HEK293 (cell line): ENCODE measurements around the gene CRYZL1.

Experiments used
- CTCF ChIA-PET: fragments of 350-600 bp; formaldehyde crosslinking; extraction: SDS; loops from one replicate; lab custom pipeline; 2021; ENCODE audit warnings: antibody characterized with exemption; lab: Yijun Ruan, JAX
- POLR2A ChIA-PET: fragments of 300-600 bp; formaldehyde crosslinking; extraction: SDS; loops from one replicate; lab custom pipeline; 2020; ENCODE audit warnings: antibody characterized with exemption, inconsistent platforms; lab: Yijun Ruan, JAX
- H3K27ac ChIP-seq: fragments of 200-500 bp; sonication (Bioruptor generic); 2 replicates; pipeline ENCODE4 v1.5.1; 2014; ENCODE audit warnings: low read depth, low read length, control low read depth, inconsistent platforms; ENCODE audit errors: extremely low read depth
- H3K36me3 ChIP-seq, 2 experiments: fragments of 200-500 bp in 1 of 2; sonication (Bioruptor generic) in 1 of 2; 1 replicate in 1 of 2; 2 replicates in 1 of 2; pipeline ENCODE4 v1.5.1; 2014 to 2017; ENCODE audit warnings: inconsistent platforms in 2 of 2, low read length in 2 of 2; ENCODE audit not compliant: control insufficient read depth in 2 of 2, insufficient read depth in 1 of 2
- H3K4me1 ChIP-seq: fragments of 200-500 bp; sonication (Bioruptor generic); 2 replicates; pipeline ENCODE4 v1.5.1; 2014; ENCODE audit warnings: mild to moderate bottlenecking, low read length, inconsistent platforms; ENCODE audit not compliant: control insufficient read depth, insufficient read depth
- H3K4me3 ChIP-seq: 2 replicates; pipeline ENCODE4 v1.5.1; 2011; ENCODE audit warnings: low read depth, mild to moderate bottlenecking, control low read depth, low read length, moderate library complexity
- H3K9me3 ChIP-seq: fragments of 200-500 bp; sonication (Bioruptor generic); 2 replicates; pipeline ENCODE4 v1.5.1; 2014; ENCODE audit warnings: low read depth, low read length, inconsistent platforms; ENCODE audit not compliant: control insufficient read depth, insufficient read depth
- GLIS2 ChIP-seq: fragments of 450-650 bp; formaldehyde crosslinking; IDR thresholded peaks from 2 replicates; pipeline ENCODE4 v1.5.1; 2016; ENCODE audit warnings: missing biosample characterization, missing genetic modification characterization
- PRDM1 ChIP-seq: fragments of 450-650 bp; formaldehyde crosslinking; IDR thresholded peaks from 2 replicates; pipeline ENCODE4; 2016; ENCODE audit warnings: missing biosample characterization, missing genetic modification characterization
- SCRT1 ChIP-seq: fragments of 450-650 bp; formaldehyde crosslinking; IDR thresholded peaks from 2 replicates; pipeline ENCODE4 v1.5.1; 2016; ENCODE audit warnings: missing biosample characterization, missing genetic modification characterization, borderline replicate concordance
- SCRT2 ChIP-seq: fragments of 450-650 bp; formaldehyde crosslinking; IDR thresholded peaks from 2 replicates; pipeline ENCODE4 v1.5.1; 2016; ENCODE audit warnings: missing biosample characterization, missing genetic modification characterization
- SETDB1 ChIP-seq: IDR thresholded peaks from one replicate; pipeline ENCODE4 v1.6.1; 2017; ENCODE audit warnings: mild to moderate bottlenecking, low read length, moderate library complexity, mixed read lengths; ENCODE audit not compliant: insufficient read length
- WT1 ChIP-seq: fragments of 450-650 bp; formaldehyde crosslinking; IDR thresholded peaks from 2 replicates; pipeline ENCODE4 v1.5.1; 2016; ENCODE audit warnings: missing biosample characterization, missing genetic modification characterization
- YY2 ChIP-seq: fragments of 450-650 bp; formaldehyde crosslinking; IDR thresholded peaks from 2 replicates; pipeline ENCODE4 v1.5.1; 2016; ENCODE audit warnings: missing biosample characterization, missing genetic modification characterization
- ZBTB21 ChIP-seq: fragments of 450-650 bp; formaldehyde crosslinking; IDR thresholded peaks from 2 replicates; pipeline ENCODE4 v1.5.1; 2017; ENCODE audit warnings: missing biosample characterization, missing genetic modification characterization
- ZFHX2 ChIP-seq: fragments of 450-650 bp; formaldehyde crosslinking; conservative IDR thresholded peaks from 2 replicates; pipeline ENCODE4 v1.5.1; 2016; ENCODE audit warnings: missing biosample characterization, missing genetic modification characterization
- ZNF121 ChIP-seq: fragments of 450-650 bp; formaldehyde crosslinking; IDR thresholded peaks from 2 replicates; pipeline ENCODE4 v1.5.1; 2016; ENCODE audit warnings: missing biosample characterization, missing genetic modification characterization
- ZNF132 ChIP-seq: fragments of 450-650 bp; formaldehyde crosslinking; IDR thresholded peaks from 2 replicates; pipeline ENCODE4 v1.5.1; 2017; ENCODE audit warnings: missing biosample characterization, missing genetic modification characterization, borderline replicate concordance
- ZNF140 ChIP-seq: fragments of 450-650 bp; formaldehyde crosslinking; IDR thresholded peaks from 2 replicates; pipeline ENCODE4 v1.5.1; 2016; ENCODE audit warnings: missing biosample characterization, missing genetic modification characterization
- ZNF155 ChIP-seq: fragments of 450-650 bp; formaldehyde crosslinking; IDR thresholded peaks from 2 replicates; pipeline ENCODE4 v1.5.1; 2016; ENCODE audit warnings: missing biosample characterization, missing genetic modification characterization
- ZNF184 ChIP-seq: fragments of 450-650 bp; IDR thresholded peaks from 2 replicates; pipeline ENCODE4 v1.5.1; 2018; ENCODE audit warnings: missing biosample characterization, mild to moderate bottlenecking, missing genetic modification characterization
- ZNF223 ChIP-seq: fragments of 450-650 bp; formaldehyde crosslinking; IDR thresholded peaks from 2 replicates; pipeline ENCODE4 v1.5.1; 2016; ENCODE audit warnings: missing biosample characterization, missing genetic modification characterization
- ZNF23 ChIP-seq: fragments of 450-650 bp; formaldehyde crosslinking; IDR thresholded peaks from 2 replicates; pipeline ENCODE4 v1.5.1; 2016; ENCODE audit warnings: missing biosample characterization, missing genetic modification characterization, borderline replicate concordance
- ZNF324 ChIP-seq: fragments of 450-650 bp; formaldehyde crosslinking; IDR thresholded peaks from 2 replicates; pipeline ENCODE4 v1.5.1; 2016; ENCODE audit warnings: missing biosample characterization, missing genetic modification characterization
- ZNF335 ChIP-seq: fragments of 450-650 bp; formaldehyde crosslinking; conservative IDR thresholded peaks from 2 replicates; pipeline ENCODE4 v1.5.1; 2016; ENCODE audit warnings: missing biosample characterization, missing genetic modification characterization
- ZNF37A ChIP-seq: fragments of 450-650 bp; IDR thresholded peaks from 2 replicates; pipeline ENCODE4 v1.5.1; 2018; ENCODE audit warnings: missing biosample characterization, missing genetic modification characterization
- ZNF391 ChIP-seq: fragments of 450-650 bp; formaldehyde crosslinking; IDR thresholded peaks from 2 replicates; pipeline ENCODE4 v1.5.1; 2016; ENCODE audit warnings: low read depth, missing biosample characterization, missing genetic modification characterization, borderline replicate concordance
- ZNF394 ChIP-seq: fragments of 450-650 bp; formaldehyde crosslinking; IDR thresholded peaks from 2 replicates; pipeline ENCODE4 v1.5.1; 2016; ENCODE audit warnings: missing biosample characterization, missing genetic modification characterization, mild to moderate bottlenecking, moderate library complexity, borderline replicate concordance
- ZNF423 ChIP-seq: fragments of 450-650 bp; formaldehyde crosslinking; IDR thresholded peaks from 2 replicates; pipeline ENCODE4 v1.5.1; 2016; ENCODE audit warnings: missing biosample characterization, missing genetic modification characterization
- ZNF48 ChIP-seq: fragments of 450-650 bp; formaldehyde crosslinking; IDR thresholded peaks from 2 replicates; pipeline ENCODE4 v1.5.1; 2016; ENCODE audit warnings: missing biosample characterization, missing genetic modification characterization
- ZNF561 ChIP-seq: fragments of 450-650 bp; IDR thresholded peaks from 2 replicates; pipeline ENCODE4 v1.5.1; 2018; ENCODE audit warnings: missing biosample characterization, missing genetic modification characterization, borderline replicate concordance
- ZNF629 ChIP-seq: fragments of 450-650 bp; formaldehyde crosslinking; IDR thresholded peaks from 2 replicates; pipeline ENCODE4 v1.5.1; 2017; ENCODE audit warnings: missing biosample characterization, missing genetic modification characterization
- ZNF654 ChIP-seq: fragments of 450-650 bp; formaldehyde crosslinking; IDR thresholded peaks from 2 replicates; pipeline ENCODE4 v1.5.1; 2016; ENCODE audit warnings: low read depth, missing biosample characterization, missing genetic modification characterization
- ZNF76 ChIP-seq: fragments of 450-650 bp; formaldehyde crosslinking; IDR thresholded peaks from 2 replicates; pipeline ENCODE4; 2016; ENCODE audit warnings: low read depth, missing biosample characterization, missing genetic modification characterization, borderline replicate concordance
- ZNF777 ChIP-seq: fragments of 450-650 bp; formaldehyde crosslinking; IDR thresholded peaks from 2 replicates; pipeline ENCODE4 v1.5.1; 2017; ENCODE audit warnings: missing biosample characterization, missing genetic modification characterization, borderline replicate concordance
- ZSCAN16 ChIP-seq: fragments of 450-650 bp; formaldehyde crosslinking; IDR thresholded peaks from 2 replicates; pipeline ENCODE4 v1.5.1; 2016; ENCODE audit warnings: missing biosample characterization, missing genetic modification characterization
- ZSCAN23 ChIP-seq: fragments of 450-650 bp; formaldehyde crosslinking; IDR thresholded peaks from 2 replicates; pipeline ENCODE4 v1.5.1; 2016; ENCODE audit warnings: missing biosample characterization, missing genetic modification characterization
- TF ChIP-seq, protein P1 (sequence below): fragments of 450-650 bp; formaldehyde crosslinking; IDR thresholded peaks from 2 replicates; pipeline ENCODE4 v1.5.1; 2017; ENCODE audit warnings: missing biosample characterization, missing genetic modification characterization
- TF ChIP-seq, protein P2 (sequence below): fragments of 450-650 bp; formaldehyde crosslinking; IDR thresholded peaks from 2 replicates; pipeline ENCODE4 v1.5.1; 2016; ENCODE audit warnings: missing biosample characterization, missing genetic modification characterization, low read depth
- TF ChIP-seq, protein P3 (sequence below): fragments of 450-650 bp; formaldehyde crosslinking; IDR thresholded peaks from 2 replicates; pipeline ENCODE4 v1.5.1; 2016; ENCODE audit warnings: missing biosample characterization, missing genetic modification characterization

The CRYZL1 gene

DNA sequence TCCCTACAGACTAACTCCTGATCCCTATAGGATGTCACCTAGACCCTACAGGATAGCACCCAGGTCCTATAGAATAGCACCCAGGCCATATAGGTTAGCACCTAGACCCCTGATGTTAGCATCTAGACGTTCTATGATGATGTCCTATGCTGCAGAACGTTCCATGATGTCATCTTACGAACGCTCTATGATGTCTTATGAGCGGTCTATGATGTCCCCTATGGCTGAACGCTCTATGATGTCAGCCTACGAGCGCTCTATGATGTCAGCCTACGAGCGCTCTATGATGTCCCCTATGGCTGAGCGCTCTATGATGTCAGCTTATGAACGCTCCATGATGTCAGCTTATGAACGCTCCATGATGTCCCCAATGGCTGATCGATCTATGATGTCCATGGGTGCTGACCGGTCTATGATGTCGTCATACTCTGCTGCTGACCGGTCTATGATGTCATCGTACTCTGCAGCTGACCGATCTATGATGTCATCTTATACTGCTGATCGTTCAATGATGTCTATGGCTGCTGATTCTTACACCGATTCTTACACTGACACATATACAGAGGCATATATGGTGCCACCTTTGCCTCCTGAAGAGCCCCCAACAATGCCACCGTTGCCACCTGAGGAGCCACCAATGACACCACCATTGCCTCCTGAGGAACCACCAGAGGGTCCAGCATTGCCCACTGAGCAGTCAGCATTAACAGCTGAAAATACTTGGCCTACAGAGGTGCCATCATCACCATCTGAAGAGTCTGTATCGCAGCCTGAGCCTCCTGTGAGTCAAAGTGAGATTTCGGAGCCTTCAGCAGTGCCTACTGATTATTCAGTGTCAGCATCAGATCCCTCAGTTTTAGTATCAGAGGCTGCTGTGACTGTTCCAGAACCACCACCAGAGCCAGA, 89.2 kb downstream of the CRYZL1 start:
- POLR2A ChIA-PET: interaction anchor here (0.6 to 1.4 kb wide), 4 partner anchors 9 to 72 kb away, joined by 3 to 7 read pairs (median 3); partner anchors contain the start of genes DONSON, SON and TMEM50B
- H3K4me1 ChIP-seq: no peaks in the 10 kb centered on the region
- H3K27ac ChIP-seq: no peak overlapping the region
- H3K9me3 ChIP-seq: no peaks in the 10 kb centered on the region
- peaks cover 54 to 96% of the 10 kb centered on the region in 2 experiments for H3K36me3 ChIP-seq
- TF ChIP-seq ZNF76 (no peak), ZNF132 (tag by site-specific recombination) (no peak), ZNF223 (tag by site-specific recombination) (no peak), ZNF184 (peak; percentile 15; the same call in 1 of the 2 replicates), ZSCAN23 (tag by site-specific recombination) (no peak), GLIS2 (no peak), WT1 (tag by site-specific recombination) (no peak), ZNF777 (tag by site-specific recombination) (no peak), ZNF629 (tag by site-specific recombination) (peak; percentile 98), ZNF423 (no peak), SCRT2 (tag by site-specific recombination) (no peak), ZNF654 (no peak), ZBTB21 (tag by site-specific recombination) (peak; percentile 95), SCRT1 (tag by site-specific recombination) (peak; percentile 47; the same call in 1 of the 2 replicates), ZNF324 (tag by site-specific recombination) (0 out of 2 replicates have a peak, but pooled peaks have one; percentile 36), ZNF23 (tag by site-specific recombination) (no peak), SETDB1 (peak; percentile 55), ZNF155 (tag by site-specific recombination) (no peak), PRDM1 (tag by site-specific recombination) (no peak), ZNF140 (tag by site-specific recombination) (no peak), ZNF561 (tag by site-specific recombination) (0 out of 2 replicates have a peak, but pooled peaks have one; percentile 4), YY2 (no peak)
- TF ChIP-seq, protein P1, sequence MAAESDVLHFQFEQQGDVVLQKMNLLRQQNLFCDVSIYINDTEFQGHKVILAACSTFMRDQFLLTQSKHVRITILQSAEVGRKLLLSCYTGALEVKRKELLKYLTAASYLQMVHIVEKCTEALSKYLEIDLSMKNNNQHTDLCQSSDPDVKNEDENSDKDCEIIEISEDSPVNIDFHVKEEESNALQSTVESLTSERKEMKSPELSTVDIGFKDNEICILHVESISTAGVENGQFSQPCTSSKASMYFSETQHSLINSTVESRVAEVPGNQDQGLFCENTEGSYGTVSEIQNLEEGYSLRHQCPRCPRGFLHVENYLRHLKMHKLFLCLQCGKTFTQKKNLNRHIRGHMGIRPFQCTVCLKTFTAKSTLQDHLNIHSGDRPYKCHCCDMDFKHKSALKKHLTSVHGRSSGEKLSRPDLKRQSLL: peak; percentile 82
- TF ChIP-seq, protein P2, sequence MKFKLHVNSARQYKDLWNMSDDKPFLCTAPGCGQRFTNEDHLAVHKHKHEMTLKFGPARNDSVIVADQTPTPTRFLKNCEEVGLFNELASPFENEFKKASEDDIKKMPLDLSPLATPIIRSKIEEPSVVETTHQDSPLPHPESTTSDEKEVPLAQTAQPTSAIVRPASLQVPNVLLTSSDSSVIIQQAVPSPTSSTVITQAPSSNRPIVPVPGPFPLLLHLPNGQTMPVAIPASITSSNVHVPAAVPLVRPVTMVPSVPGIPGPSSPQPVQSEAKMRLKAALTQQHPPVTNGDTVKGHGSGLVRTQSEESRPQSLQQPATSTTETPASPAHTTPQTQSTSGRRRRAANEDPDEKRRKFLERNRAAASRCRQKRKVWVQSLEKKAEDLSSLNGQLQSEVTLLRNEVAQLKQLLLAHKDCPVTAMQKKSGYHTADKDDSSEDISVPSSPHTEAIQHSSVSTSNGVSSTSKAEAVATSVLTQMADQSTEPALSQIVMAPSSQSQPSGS (tag by site-specific recombination): peak; percentile 98
- TF ChIP-seq, all 188 proteins: peak for 9
- H3K4me3 ChIP-seq: no peak overlapping the region
- CTCF ChIA-PET: interaction anchor here (0.6 to 1.2 kb wide), 2 partner anchors 11 to 425 kb away, joined by 3 read pairs; no protein-coding TSS in a partner anchor

DNA sequence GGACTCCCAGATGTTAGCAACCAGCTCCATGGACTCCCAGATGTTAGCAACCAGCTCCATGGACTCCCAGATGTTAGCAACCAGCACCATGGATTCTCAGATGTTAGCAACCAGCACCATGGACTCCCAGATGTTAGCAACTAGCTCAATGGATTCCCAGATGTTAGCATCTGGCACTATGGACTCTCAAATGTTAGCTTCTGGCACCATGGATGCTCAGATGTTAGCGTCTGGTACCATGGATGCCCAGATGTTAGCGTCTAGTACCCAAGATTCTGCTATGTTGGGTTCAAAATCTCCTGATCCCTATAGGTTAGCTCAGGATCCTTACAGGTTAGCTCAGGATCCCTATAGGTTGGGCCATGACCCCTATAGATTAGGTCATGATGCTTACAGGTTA, 89.9 kb downstream of the CRYZL1 start:
- POLR2A ChIA-PET: interaction anchor here (0.6 to 1.4 kb wide), 4 partner anchors 9 to 71 kb away, joined by 3 to 7 read pairs (median 3); partner anchors contain the start of genes DONSON, SON and TMEM50B
- TF ChIP-seq ZNF394 (tag by site-specific recombination) (no peak), ZNF335 (no peak), ZNF48 (tag by site-specific recombination) (no peak), ZNF37A (tag by site-specific recombination) (no peak), ZNF391 (no peak), ZNF121 (no peak), ZFHX2 (no peak), ZSCAN16 (no peak)
- TF ChIP-seq, protein P3, sequence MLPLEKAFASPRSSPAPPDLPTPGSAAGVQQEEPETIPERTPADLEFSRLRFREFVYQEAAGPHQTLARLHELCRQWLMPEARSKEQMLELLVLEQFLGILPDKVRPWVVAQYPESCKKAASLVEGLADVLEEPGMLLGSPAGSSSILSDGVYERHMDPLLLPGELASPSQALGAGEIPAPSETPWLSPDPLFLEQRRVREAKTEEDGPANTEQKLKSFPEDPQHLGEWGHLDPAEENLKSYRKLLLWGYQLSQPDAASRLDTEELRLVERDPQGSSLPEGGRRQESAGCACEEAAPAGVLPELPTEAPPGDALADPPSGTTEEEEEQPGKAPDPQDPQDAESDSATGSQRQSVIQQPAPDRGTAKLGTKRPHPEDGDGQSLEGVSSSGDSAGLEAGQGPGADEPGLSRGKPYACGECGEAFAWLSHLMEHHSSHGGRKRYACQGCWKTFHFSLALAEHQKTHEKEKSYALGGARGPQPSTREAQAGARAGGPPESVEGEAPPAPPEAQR (tag by site-specific recombination): no peak

More for the DNA sequence above, 89.9 kb downstream of the CRYZL1 start:
- CTCF ChIA-PET: interaction anchor here (1.2 kb wide), 1 partner anchor 11 kb away, joined by 3 read pairs; no protein-coding TSS in a partner anchor
- H3K36me3 ChIP-seq: peaks cover 61 to 96% of the 10 kb centered on the region in 2 experiments
- H3K9me3 ChIP-seq: no peaks in the 10 kb centered on the region
- H3K27ac ChIP-seq: no peak overlapping the region
- H3K4me1 ChIP-seq: no peaks in the 10 kb centered on the region
- no peak overlapping the region for H3K4me3 ChIP-seq
